HG03378 (cell line): ENCODE measurements around the gene JARID2.
"Not testable (repeated sequence)": the region's sequence is repeated elsewhere in the genome, so short reads cannot be mapped to it uniquely, and the experiment has no call there.

Experiments
- ATAC-seq: cut with Tn5 transposase; IDR thresholded peaks from one replicate; pipeline ENCODE4 v1.9.1; 2021; ENCODE audit warnings: mild to moderate bottlenecking, moderate library complexity; ENCODE audit not compliant: unreplicated experiment

Gene JARID2

GRCh38 chr6:15527838-15528617 lies 282.2 kb downstream of the JARID2 start:
- ATAC-seq: no peak

GRCh38 chr6:15528870-15529269 lies 283.0 kb downstream of the JARID2 start:
- no peak for ATAC-seq

- ATAC-seq: no peak
Measured at GRCh38 chr6:15530411-15530810, 284.5 kb downstream of the JARID2 start.

- no peak for ATAC-seq
Measured at GRCh38 chr6:15531973-15532372, 286.1 kb downstream of the JARID2 start.

GRCh38 chr6:15533379-15534026 lies 287.6 kb downstream of the JARID2 start:
- no peak for ATAC-seq

GRCh38 chr6:15534974-15535373 lies 289.1 kb downstream of the JARID2 start:
- ATAC-seq: no peak

- ATAC-seq: no peak
Measured at GRCh38 chr6:15535495-15536197, 289.8 kb downstream of the JARID2 start.

- ATAC-seq: no peak
Measured at GRCh38 chr6:15536198-15536955, 290.5 kb downstream of the JARID2 start.

GRCh38 chr6:15538106-15538505 lies 292.2 kb downstream of the JARID2 start:
- no peak for ATAC-seq

GRCh38 chr6:15538766-15539495 lies 293.1 kb downstream of the JARID2 start:
- ATAC-seq: no peak

GRCh38 chr6:15539722-15540270 lies 293.9 kb downstream of the JARID2 start:
- no peak for ATAC-seq

- not testable (repeated sequence) for ATAC-seq
Measured at GRCh38 chr6:15543332-15543917, 297.6 kb downstream of the JARID2 start.

GRCh38 chr6:15544321-15544900 lies 298.5 kb downstream of the JARID2 start:
- no peak for ATAC-seq

- no peak for ATAC-seq
Measured at GRCh38 chr6:15546591-15546990, 300.7 kb downstream of the JARID2 start.

- ATAC-seq: no peak
Measured at GRCh38 chr6:15547400-15547799, 301.5 kb downstream of the JARID2 start.

- ATAC-seq: no peak
Measured at GRCh38 chr6:15549371-15549770, 303.5 kb downstream of the JARID2 start.

- no peak for ATAC-seq
Measured at GRCh38 chr6:15550546-15551123, 304.8 kb downstream of the JARID2 start.

GRCh38 chr6:15551262-15551661 lies 305.4 kb downstream of the JARID2 start:
- ATAC-seq: no peak

GRCh38 chr6:15551798-15552197 lies 305.9 kb downstream of the JARID2 start:
- no peak for ATAC-seq
